GM12878 (cell line): ENCODE data around the gene HYAL1. TPM values are rescaled to one million over a fixed set of nuclear protein-coding genes. Genes with fewer than 3 reads are reported as not detected.

Experiments
- BHLHE40 ChIP-seq, 2 experiments: fragments of 450-650 bp in 1 of 2; IDR thresholded peaks; 2 replicates each; pipeline ENCODE4 v1.6.1; 2011 to 2017; ENCODE audit warnings: low read depth in 2 of 2, borderline replicate concordance in 1 of 2, improper control_type of control experiment in 1 of 2, low read length in 1 of 2, mild to moderate bottlenecking in 1 of 2
- FOXM1 ChIP-seq: IDR thresholded peaks from 2 replicates; pipeline ENCODE4 v1.6.1; 2012; ENCODE audit warnings: low read depth, mild to moderate bottlenecking, inconsistent platforms, low read length, moderate library complexity
- SIX5 ChIP-seq: IDR thresholded peaks from 2 replicates; pipeline ENCODE4 v1.6.1; 2011; ENCODE audit warnings: mild to moderate bottlenecking, low read depth, low read length, moderate library complexity; ENCODE audit not compliant: severe bottlenecking
- SMAD1 ChIP-seq: fragments of 450-650 bp; IDR thresholded peaks from 2 replicates; pipeline ENCODE4 v1.6.1; 2018; ENCODE audit warnings: mild to moderate bottlenecking, low read depth; ENCODE audit not compliant: partially characterized antibody
- SMARCA5 ChIP-seq: fragments of 450-650 bp; IDR thresholded peaks from 2 replicates; pipeline ENCODE4 v1.6.1; 2017; ENCODE audit warnings: mild to moderate bottlenecking
- polyA plus RNA-seq, 11 experiments: library from polyadenylated mRNA; depleted of rRNA in 4 of 11; unstranded in 6 of 11; stranded (reverse) in 5 of 11; fragments of >200 nt; fragmentation: Nextera tagmentation in 4 of 11; fragmentation: Illumina TruSeq in 1 of 11; extraction: Ambion mirVana in 4 of 11; extraction: Trizol in 1 of 11; gene quantifications; 1 replicate in 1 of 11; 2 replicates in 10 of 11; pipeline versions ENCODE4 v1.2.1 to v1.2.3, GENCODE V29; 2011 to 2016; ENCODE audit warnings: inconsistent platforms in 2 of 11, missing spikeins in 2 of 11, low read depth in 1 of 11
- total RNA-seq, 4 experiments: library from RNA; depleted of rRNA in 3 of 4; stranded (reverse); fragments of >200 nt in 3 of 4; fragmentation: Illumina TruSeq in 1 of 4; extraction: Trizol in 1 of 4; gene quantifications; 2 replicates each; pipeline versions ENCODE4 v1.2.1 to v1.2.3, GENCODE V29; 2013 to 2021
- TF ChIP-seq, protein P1 (sequence below): IDR thresholded peaks from 2 replicates; pipeline ENCODE4 v1.6.1; 2011; ENCODE audit warnings: low read depth, mild to moderate bottlenecking, low read length, moderate library complexity, borderline replicate concordance; ENCODE audit errors: extremely low read depth
- TF ChIP-seq, protein P2 (sequence below): fragments of 450-650 bp; formaldehyde crosslinking; IDR thresholded peaks from 2 replicates; pipeline ENCODE4 v1.4.0; 2020; ENCODE audit warnings: mild to moderate bottlenecking, moderate library complexity
- TF ChIP-seq, protein P3 (sequence below): fragments of 450-650 bp; IDR thresholded peaks from 2 replicates; pipeline ENCODE4 v1.6.1; 2016; ENCODE audit warnings: mild to moderate bottlenecking

The HYAL1 gene
- total and polyA plus RNA-seq, 10 of the 15 experiments (the other 5 are each of a cell fraction or from before 2014, with no cell fraction given), result 0.04 to 0.55 (median 0.18) TPM; not detected in 2

DNA sequence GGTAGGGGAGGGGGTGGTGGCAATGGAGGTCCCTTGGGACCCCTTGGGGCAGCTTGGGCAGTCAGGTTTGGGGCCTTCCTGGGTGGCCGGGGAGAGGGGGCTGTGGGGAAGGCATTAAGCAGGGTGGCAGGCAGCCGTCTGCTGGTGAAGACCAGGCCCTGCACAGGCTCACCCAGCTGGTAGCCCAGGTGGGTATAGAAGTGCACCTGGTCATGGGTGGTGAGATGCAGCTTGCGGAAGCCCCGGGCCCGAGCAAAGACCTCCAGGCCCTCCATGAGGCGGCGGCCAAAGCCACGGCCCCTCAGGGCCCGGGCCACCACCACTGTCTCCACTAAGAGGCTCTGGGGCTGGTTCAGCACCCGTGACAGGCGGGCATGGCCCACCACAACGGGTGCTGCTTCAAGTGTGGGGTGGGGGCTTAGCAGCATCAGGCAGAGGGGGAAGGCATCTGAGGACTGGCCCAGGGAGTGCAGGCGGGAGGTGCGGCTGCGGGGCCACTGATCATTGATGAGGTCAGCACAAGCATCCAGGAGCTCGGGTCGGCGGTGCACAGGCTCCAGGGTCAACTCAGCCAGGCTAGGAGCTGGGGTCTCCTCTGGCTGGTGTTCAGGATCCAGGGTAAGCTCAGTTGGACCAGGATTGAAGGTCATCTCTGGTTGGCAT lies 6.5 kb downstream of the HYAL1 start (continued):
- TF ChIP-seq, protein P1, sequence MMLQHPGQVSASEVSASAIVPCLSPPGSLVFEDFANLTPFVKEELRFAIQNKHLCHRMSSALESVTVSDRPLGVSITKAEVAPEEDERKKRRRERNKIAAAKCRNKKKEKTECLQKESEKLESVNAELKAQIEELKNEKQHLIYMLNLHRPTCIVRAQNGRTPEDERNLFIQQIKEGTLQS, result no peak
- TF ChIP-seq SMARCA5, result no peak
- TF ChIP-seq BHLHE40 (IDR thresholded peaks at IDR 0.05; ENCODE audit: borderline replicate concordance in 1 of 2, low read depth in 2 of 2, low read length in 1 of 2), result no peak
- TF ChIP-seq, protein P2, sequence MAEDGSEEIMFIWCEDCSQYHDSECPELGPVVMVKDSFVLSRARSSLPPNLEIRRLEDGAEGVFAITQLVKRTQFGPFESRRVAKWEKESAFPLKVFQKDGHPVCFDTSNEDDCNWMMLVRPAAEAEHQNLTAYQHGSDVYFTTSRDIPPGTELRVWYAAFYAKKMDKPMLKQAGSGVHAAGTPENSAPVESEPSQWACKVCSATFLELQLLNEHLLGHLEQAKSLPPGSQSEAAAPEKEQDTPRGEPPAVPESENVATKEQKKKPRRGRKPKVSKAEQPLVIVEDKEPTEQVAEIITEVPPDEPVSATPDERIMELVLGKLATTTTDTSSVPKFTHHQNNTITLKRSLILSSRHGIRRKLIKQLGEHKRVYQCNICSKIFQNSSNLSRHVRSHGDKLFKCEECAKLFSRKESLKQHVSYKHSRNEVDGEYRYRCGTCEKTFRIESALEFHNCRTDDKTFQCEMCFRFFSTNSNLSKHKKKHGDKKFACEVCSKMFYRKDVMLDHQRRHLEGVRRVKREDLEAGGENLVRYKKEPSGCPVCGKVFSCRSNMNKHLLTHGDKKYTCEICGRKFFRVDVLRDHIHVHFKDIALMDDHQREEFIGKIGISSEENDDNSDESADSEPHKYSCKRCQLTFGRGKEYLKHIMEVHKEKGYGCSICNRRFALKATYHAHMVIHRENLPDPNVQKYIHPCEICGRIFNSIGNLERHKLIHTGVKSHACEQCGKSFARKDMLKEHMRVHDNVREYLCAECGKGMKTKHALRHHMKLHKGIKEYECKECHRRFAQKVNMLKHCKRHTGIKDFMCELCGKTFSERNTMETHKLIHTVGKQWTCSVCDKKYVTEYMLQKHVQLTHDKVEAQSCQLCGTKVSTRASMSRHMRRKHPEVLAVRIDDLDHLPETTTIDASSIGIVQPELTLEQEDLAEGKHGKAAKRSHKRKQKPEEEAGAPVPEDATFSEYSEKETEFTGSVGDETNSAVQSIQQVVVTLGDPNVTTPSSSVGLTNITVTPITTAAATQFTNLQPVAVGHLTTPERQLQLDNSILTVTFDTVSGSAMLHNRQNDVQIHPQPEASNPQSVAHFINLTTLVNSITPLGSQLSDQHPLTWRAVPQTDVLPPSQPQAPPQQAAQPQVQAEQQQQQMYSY, result no peak
- TF ChIP-seq, protein P3, sequence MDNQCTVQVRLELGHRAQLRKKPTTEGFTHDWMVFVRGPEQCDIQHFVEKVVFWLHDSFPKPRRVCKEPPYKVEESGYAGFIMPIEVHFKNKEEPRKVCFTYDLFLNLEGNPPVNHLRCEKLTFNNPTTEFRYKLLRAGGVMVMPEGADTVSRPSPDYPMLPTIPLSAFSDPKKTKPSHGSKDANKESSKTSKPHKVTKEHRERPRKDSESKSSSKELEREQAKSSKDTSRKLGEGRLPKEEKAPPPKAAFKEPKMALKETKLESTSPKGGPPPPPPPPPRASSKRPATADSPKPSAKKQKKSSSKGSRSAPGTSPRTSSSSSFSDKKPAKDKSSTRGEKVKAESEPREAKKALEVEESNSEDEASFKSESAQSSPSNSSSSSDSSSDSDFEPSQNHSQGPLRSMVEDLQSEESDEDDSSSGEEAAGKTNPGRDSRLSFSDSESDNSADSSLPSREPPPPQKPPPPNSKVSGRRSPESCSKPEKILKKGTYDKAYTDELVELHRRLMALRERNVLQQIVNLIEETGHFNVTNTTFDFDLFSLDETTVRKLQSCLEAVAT, result no peak
- no peak for TF ChIP-seq FOXM1
- no peak for TF ChIP-seq SIX5
- TF ChIP-seq SMAD1, result no peak
